HFFc6 (cell line): Measurements from ENCODE around the gene SF3A1. TPM values are rescaled to one million over a fixed set of nuclear protein-coding genes. Genes with fewer than 3 reads are reported as not detected.

ENCODE experiments used
- DNase-seq: peaks from one replicate; pipeline ENCODE4 v3.0.0-alpha.2; 2018
- H3K27ac Mint-ChIP-seq: 2 replicates; pipeline ENCODE4 v1.8.0; 2020; ENCODE audit warnings: mild to moderate bottlenecking, mixed read lengths
- H3K27me3 Mint-ChIP-seq: 2 replicates; pipeline ENCODE4 v1.8.0; 2021; ENCODE audit warnings: mild to moderate bottlenecking, moderate library complexity, mixed read lengths; ENCODE audit not compliant: insufficient read depth
- H3K36me3 Mint-ChIP-seq: 2 replicates; pipeline ENCODE4 v1.8.0; 2021; ENCODE audit warnings: low read depth, mixed read lengths
- H3K4me1 Mint-ChIP-seq: 2 replicates; pipeline ENCODE4 v1.8.0; 2020; ENCODE audit warnings: low read depth, mixed read lengths
- H3K4me3 Mint-ChIP-seq: 2 replicates; pipeline ENCODE4 v1.8.0; 2020; ENCODE audit warnings: mild to moderate bottlenecking, moderate library complexity, mixed read lengths
- H3K9me3 Mint-ChIP-seq: 2 replicates; pipeline ENCODE4 v1.8.0; 2020; ENCODE audit warnings: mild to moderate bottlenecking, mixed read lengths
- total RNA-seq, 6 experiments: library from RNA; stranded (reverse); fragmentation: NEBNext Ultra II Directional; extraction: Animal tissue kit (Norgen Biotek cat#: 25700); gene quantifications; 2 replicates in 1 of 6; 3 replicates in 5 of 6; pipeline ENCODE4 v1.2.3, GENCODE V29; 2021
- TF ChIP-seq, protein P1 (sequence below): fragments of 200-600 bp; sonication (generic); IDR thresholded peaks from 2 replicates; pipeline ENCODE4 v1.5.0; 2021; ENCODE audit warnings: antibody characterized with exemption, mild to moderate bottlenecking

SF3A1 gene
- total RNA-seq, 6 experiments from 2014 or later = 166 to 197 (median 181) TPM

DNA sequence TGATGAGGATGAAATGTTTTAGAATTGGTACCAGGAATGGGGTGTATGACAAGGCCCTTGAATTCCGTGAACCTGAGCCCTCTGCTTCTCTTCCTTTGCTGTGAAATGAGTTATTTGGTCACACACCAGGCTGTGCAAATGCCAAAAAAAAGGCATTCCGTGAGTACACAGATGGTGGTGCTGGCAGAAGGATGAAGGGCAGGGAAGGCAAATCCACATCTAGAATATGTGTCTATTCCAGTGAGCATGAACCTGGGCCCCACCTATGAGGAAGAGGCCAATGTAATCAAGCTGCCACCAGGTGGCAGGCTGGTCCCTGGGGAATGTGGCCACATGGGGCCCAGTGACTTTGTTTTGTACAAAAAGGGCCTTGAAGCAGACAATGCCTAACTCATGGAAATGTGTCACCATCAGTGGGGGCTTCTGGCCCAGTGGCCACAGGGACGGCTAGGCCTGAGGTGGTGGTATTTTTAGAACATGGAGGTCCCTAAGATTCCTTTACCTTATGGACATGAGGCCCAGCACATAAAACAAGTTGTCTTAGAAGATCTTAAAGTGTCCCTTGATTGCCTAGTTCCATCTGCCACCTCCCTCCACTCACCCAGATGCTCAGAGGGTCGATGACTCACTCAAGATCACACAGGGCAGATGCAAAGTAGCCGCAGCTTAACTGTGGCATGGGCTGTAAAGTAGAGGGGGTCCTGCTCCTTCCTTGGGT, 34.4 kb upstream of the SF3A1 start:
- H3K4me3 Mint-ChIP-seq = no peak overlapping the region
- peaks cover 2% of the 10 kb centered on the region; the same call in 1 of the 2 replicates for H3K27me3 Mint-ChIP-seq
- DNase-seq = peak; percentile 61
- no peaks in the 10 kb centered on the region for H3K36me3 Mint-ChIP-seq
- H3K9me3 Mint-ChIP-seq = no peaks in the 10 kb centered on the region
- peaks cover 34% of the 10 kb centered on the region for H3K4me1 Mint-ChIP-seq
- TF ChIP-seq, protein P1, sequence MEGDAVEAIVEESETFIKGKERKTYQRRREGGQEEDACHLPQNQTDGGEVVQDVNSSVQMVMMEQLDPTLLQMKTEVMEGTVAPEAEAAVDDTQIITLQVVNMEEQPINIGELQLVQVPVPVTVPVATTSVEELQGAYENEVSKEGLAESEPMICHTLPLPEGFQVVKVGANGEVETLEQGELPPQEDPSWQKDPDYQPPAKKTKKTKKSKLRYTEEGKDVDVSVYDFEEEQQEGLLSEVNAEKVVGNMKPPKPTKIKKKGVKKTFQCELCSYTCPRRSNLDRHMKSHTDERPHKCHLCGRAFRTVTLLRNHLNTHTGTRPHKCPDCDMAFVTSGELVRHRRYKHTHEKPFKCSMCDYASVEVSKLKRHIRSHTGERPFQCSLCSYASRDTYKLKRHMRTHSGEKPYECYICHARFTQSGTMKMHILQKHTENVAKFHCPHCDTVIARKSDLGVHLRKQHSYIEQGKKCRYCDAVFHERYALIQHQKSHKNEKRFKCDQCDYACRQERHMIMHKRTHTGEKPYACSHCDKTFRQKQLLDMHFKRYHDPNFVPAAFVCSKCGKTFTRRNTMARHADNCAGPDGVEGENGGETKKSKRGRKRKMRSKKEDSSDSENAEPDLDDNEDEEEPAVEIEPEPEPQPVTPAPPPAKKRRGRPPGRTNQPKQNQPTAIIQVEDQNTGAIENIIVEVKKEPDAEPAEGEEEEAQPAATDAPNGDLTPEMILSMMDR = peak; percentile 95
- H3K27ac Mint-ChIP-seq = peak overlapping the region; percentile 78

DNA sequence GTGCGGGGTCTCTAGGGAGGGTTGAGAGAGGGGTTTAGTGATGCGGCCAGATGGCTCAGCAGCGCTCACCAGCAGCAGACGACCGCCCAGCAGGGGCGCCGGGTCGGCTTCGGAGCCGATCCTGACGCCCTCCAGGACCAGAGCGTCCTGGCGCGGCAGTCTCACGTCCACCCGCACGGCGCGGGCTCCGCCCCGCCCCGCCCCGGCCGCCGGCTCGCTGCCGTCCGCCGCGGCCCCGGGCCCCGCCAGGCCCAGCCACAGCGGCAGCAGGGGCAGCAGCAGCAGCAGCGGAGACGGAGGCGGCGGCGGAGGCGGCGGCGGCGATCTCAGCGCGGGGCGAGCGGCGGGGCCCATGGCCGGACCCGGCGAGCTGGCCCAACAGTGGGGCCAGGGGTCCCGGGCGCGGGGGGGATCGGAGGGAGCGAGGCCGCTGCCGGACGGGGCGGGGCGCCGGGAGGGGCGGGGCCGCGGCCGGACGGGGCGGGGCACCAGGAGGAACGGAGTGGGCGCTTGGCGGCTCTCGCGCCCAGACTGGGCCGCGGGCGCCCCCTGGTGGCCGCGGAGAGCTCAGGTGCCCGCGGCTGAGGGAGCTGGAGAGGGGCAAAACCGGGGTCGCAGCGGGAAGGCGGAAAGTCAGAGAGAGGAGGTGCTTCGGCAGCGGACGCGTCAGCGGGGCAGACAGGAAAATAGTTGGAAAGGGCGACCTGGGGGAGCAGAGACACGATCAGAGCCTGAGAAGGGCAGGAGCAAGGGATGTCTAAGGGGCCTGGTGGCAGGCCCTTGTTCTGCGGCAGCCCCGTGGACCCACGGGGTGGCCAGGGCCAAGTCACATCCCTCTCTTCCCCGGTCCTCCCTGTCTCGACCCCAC, 30.5 kb upstream of the SF3A1 start, which contains the start of gene RNF215:
RNF215 (minus strand) TSS at position 452 of the 868 bp plus-strand sequence; CDS start at position 354, 98 bp downstream.
- Mint-ChIP-seq H3K4me3 (peak within 1 kb of the TSS; percentile 91), H3K4me1 (peaks cover 25% of the 10 kb centered on the region), H3K27ac (peak within 1 kb of the TSS; percentile 79), H3K9me3 (no peaks in the 10 kb centered on the region), H3K36me3 (no peaks in the 10 kb centered on the region), H3K27me3 (no peaks in the 10 kb centered on the region)
- TF ChIP-seq, protein P1 = peak; percentile 95
- peak; percentile 33 for DNase-seq

GRCh38 chr22:30386608-30386959, 29.9 kb upstream of the SF3A1 start:
- Mint-ChIP-seq H3K27ac (peak overlapping the region; percentile 79), H3K9me3 (no peaks in the 10 kb centered on the region), H3K27me3 (no peaks in the 10 kb centered on the region), H3K4me3 (peak overlapping the region; percentile 91), H3K36me3 (no peaks in the 10 kb centered on the region), H3K4me1 (peaks cover 19% of the 10 kb centered on the region)
- TF ChIP-seq, protein P1 = no peak
- DNase-seq = no peak

- Mint-ChIP-seq H3K36me3 (no peaks in the 10 kb centered on the region), H3K4me3 (peak overlapping the region; percentile 91), H3K27ac (no peak overlapping the region), H3K4me1 (peaks cover 13% of the 10 kb centered on the region), H3K27me3 (no peaks in the 10 kb centered on the region), H3K9me3 (no peaks in the 10 kb centered on the region)
- no peak for DNase-seq
- TF ChIP-seq, protein P1 = no peak
These were observed 29.2 kb upstream of the SF3A1 start for GRCh38 chr22:30385942-30386341.

DNA sequence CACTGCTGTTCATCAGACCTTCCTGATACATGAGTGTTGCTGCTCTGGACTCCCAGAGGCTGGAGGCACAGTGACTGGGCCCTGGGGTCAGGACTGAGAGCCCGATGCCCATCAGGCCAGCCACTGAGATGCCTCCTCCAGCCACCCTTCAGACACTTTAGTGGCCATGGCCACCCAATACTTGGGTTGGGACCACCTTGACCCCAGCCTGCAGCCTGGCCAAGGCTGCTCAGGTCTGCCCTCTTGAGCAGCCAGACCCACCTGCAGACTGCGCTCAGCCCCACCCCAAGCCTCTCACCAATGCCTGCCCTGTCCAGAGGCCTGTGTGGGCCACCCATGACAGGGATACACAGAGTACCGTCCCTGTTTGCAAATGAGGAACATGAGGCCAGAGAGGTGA, 26.4 kb upstream of the SF3A1 start:
- H3K9me3 Mint-ChIP-seq = no peaks in the 10 kb centered on the region
- DNase-seq = no peak
- TF ChIP-seq, protein P1 = no peak
- H3K4me3 Mint-ChIP-seq = no peak overlapping the region
- no peak overlapping the region for H3K27ac Mint-ChIP-seq
- H3K4me1 Mint-ChIP-seq = peaks cover 13% of the 10 kb centered on the region
- H3K27me3 Mint-ChIP-seq = no peaks in the 10 kb centered on the region
- H3K36me3 Mint-ChIP-seq = no peaks in the 10 kb centered on the region
